ENCODE measurements around the gene VLDLR. TPM values are rescaled to one million over a fixed set of nuclear protein-coding genes. Genes with fewer than 3 reads are reported as not detected.

Gene VLDLR
- total and polyA plus RNA-seq, 2 of the 13 experiments (the other 11 are each of a cell fraction or from before 2014, with no cell fraction given) = 3.4 to 10.5 TPM

GRCh38 chr9:2681981-2682380, 60.4 kb downstream of the VLDLR start:
- no peak for DNase-seq (ENCODE audit: low spot score)
- intact Hi-C loops (cut with micrococcal nuclease; ENCODE audit: unreplicated experiment) = no loop called here
- POLR2A ChIA-PET = no interaction called here
- Histone ChIP-seq H3K9ac (ENCODE audit: insufficient read depth, low read depth, low read length) (no peak overlapping the region), H3K79me2 (ENCODE audit: insufficient read depth, low read length) (no peaks in the 10 kb centered on the region), H3K4me3 (replicated peaks in 1 of 3; ENCODE audit: insufficient read depth in 1 of 3, low read depth in 2 of 3, low read length in 3 of 3) (no peak overlapping the region), H2AFZ (ENCODE audit: low read length) (no peak overlapping the region), H3K36me3 (replicated peaks in 1 of 2; ENCODE audit: control insufficient read depth in 1 of 2, insufficient read depth in 2 of 2, low read length in 2 of 2) (no peaks in the 10 kb centered on the region), H4K20me1 (ENCODE audit: insufficient read depth, low read length) (no peaks in the 10 kb centered on the region), H3K27ac (ENCODE audit: extremely low read length, insufficient read depth, low read length) (no peak overlapping the region), H3K9me3 (ENCODE audit: low read length) (no peaks in the 10 kb centered on the region), H3K4me2 (ENCODE audit: low read depth, low read length) (no peak overlapping the region), H3K27me3 (ENCODE audit: control insufficient read depth in 1 of 2, insufficient read depth in 2 of 2, low read length in 2 of 2) (no peaks in the 10 kb centered on the region), H3K4me1 (ENCODE audit: insufficient read depth, low read length) (peaks cover 19% of the 10 kb centered on the region)
- in situ Hi-C loops (cut with HindIII; ENCODE audit: extremely low pct_ligation_motif_present, low pct_unique_long_range_greater_than_20kb) = no loop called here
- BruUV-seq (replicated peaks) = no TSS peak
- TF ChIP-seq ZNF431 (CRISPR knock-in tag; IDR thresholded peaks at IDR 0.05; ENCODE audit: borderline replicate concordance, low read depth) (no peak), FOSL2 (CRISPR knock-in tag; IDR thresholded peaks at IDR 0.05) (no peak), ZNF30 (CRISPR knock-in tag; IDR thresholded peaks at IDR 0.05) (no peak), ZNF468 (CRISPR knock-in tag; IDR thresholded peaks at IDR 0.05) (no peak), ZNF652 (CRISPR knock-in tag; IDR thresholded peaks at IDR 0.05; ENCODE audit: borderline replicate concordance, low read depth) (no peak)
- no peak for FAIRE-seq
- WGBS (ENCODE audit: low lambda C conversion rate) = 69% methylated on average over 1 of the region's 1 CpG
- no peak for ATAC-seq
- CTCF ChIA-PET (ENCODE audit: low intra/inter-chr PET ratio, low total read pairs) = no interaction called here

GRCh38 chr9:2686911-2687310, 65.3 kb downstream of the VLDLR start:
- H3K27ac ChIP-seq (ENCODE audit: extremely low read length, insufficient read depth, low read length) = no peak overlapping the region
- WGBS (ENCODE audit: low lambda C conversion rate) = 97% methylated on average over 4 of the region's 4 CpGs
- no peak overlapping the region for H3K4me2 ChIP-seq (ENCODE audit: low read depth, low read length)
- no peak overlapping the region for H3K4me3 ChIP-seq (replicated peaks in 1 of 3; ENCODE audit: insufficient read depth in 1 of 3, low read depth in 2 of 3, low read length in 3 of 3)
- no peak for FAIRE-seq
- no peaks in the 10 kb centered on the region for H3K9me3 ChIP-seq (ENCODE audit: low read length)
- no peak overlapping the region for H3K9ac ChIP-seq (ENCODE audit: insufficient read depth, low read depth, low read length)
- ATAC-seq = no peak
- in situ Hi-C loops (cut with HindIII; ENCODE audit: extremely low pct_ligation_motif_present, low pct_unique_long_range_greater_than_20kb) (no loop called here), intact Hi-C loops (cut with micrococcal nuclease; ENCODE audit: unreplicated experiment) (no loop called here)
- peaks cover 3% of the 10 kb centered on the region; the same call in 1 of the 2 replicates for H3K4me1 ChIP-seq (ENCODE audit: insufficient read depth, low read length)
- no peaks in the 10 kb centered on the region for H3K79me2 ChIP-seq (ENCODE audit: insufficient read depth, low read length)
- no TSS peak for BruUV-seq (replicated peaks)
- DNase-seq (ENCODE audit: low spot score) = no peak
- POLR2A ChIA-PET = no interaction called here
- no peaks in the 10 kb centered on the region for H3K36me3 ChIP-seq (replicated peaks in 1 of 2; ENCODE audit: control insufficient read depth in 1 of 2, insufficient read depth in 2 of 2, low read length in 2 of 2)
- H4K20me1 ChIP-seq (ENCODE audit: insufficient read depth, low read length) = no peaks in the 10 kb centered on the region
- CTCF ChIA-PET (ENCODE audit: low intra/inter-chr PET ratio, low total read pairs) = no interaction called here
- no peak overlapping the region for H2AFZ ChIP-seq (ENCODE audit: low read length)
- H3K27me3 ChIP-seq (ENCODE audit: control insufficient read depth in 1 of 2, insufficient read depth in 2 of 2, low read length in 2 of 2) = no peaks in the 10 kb centered on the region
- TF ChIP-seq HOXA3 (CRISPR knock-in tag; IDR thresholded peaks at IDR 0.05) (no peak), ZNF691 (CRISPR knock-in tag; IDR thresholded peaks at IDR 0.05; ENCODE audit: borderline replicate concordance, low read depth) (no peak), FOXA3 (CRISPR knock-in tag; IDR thresholded peaks at IDR 0.05) (no peak), HDAC1 (CRISPR knock-in tag; IDR thresholded peaks at IDR 0.05) (no peak), ZNF234 (CRISPR knock-in tag; conservative IDR thresholded peaks at IDR 0.05) (no peak), ZBTB4 (CRISPR knock-in tag; IDR thresholded peaks at IDR 0.05; ENCODE audit: borderline replicate concordance) (no peak), FUBP1 (CRISPR knock-in tag; IDR thresholded peaks at IDR 0.05; ENCODE audit: borderline replicate concordance) (no peak), HOXD1 (CRISPR knock-in tag; IDR thresholded peaks at IDR 0.05) (no peak), TCF7 (IDR thresholded peaks at IDR 0.05; ENCODE audit: low read depth) (no peak)
